H1 (cell line): ENCODE results near the gene COPA.

Experiments used
- CTCF ChIP-seq, 3 experiments: IDR thresholded peaks; 1 replicate in 2 of 3; 2 replicates in 1 of 3; pipeline versions ENCODE4 v1.5.1 to v1.6.1; 2011; ENCODE audit warnings: low read length in 3 of 3, mild to moderate bottlenecking in 3 of 3, inconsistent platforms in 2 of 3, low read depth in 1 of 3, moderate library complexity in 1 of 3; ENCODE audit not compliant: insufficient read depth in 1 of 3; ENCODE audit errors: control extremely low read depth in 1 of 3
- EP300 ChIP-seq, 2 experiments: IDR thresholded peaks; 1 replicate in 1 of 2; 2 replicates in 1 of 2; pipeline ENCODE4 v1.6.1; 2011 to 2012; ENCODE audit warnings: low read depth in 2 of 2, low read length in 2 of 2, mild to moderate bottlenecking in 2 of 2, borderline replicate concordance in 1 of 2, inconsistent platforms in 1 of 2, moderate library complexity in 1 of 2
- EZH2 ChIP-seq: fragments of 200-600 bp; sonication (generic); IDR thresholded peaks from 2 replicates; pipeline ENCODE4 v1.7.1; 2012; ENCODE audit warnings: low read depth, mild to moderate bottlenecking, moderate library complexity, low read length, inconsistent platforms; ENCODE audit not compliant: severe bottlenecking
- POLR2A ChIP-seq, 2 experiments: IDR thresholded peaks; 1 replicate in 1 of 2; 2 replicates in 1 of 2; pipeline ENCODE4 v1.6.1; 2011; ENCODE audit warnings: low read depth in 2 of 2, low read length in 2 of 2, mild to moderate bottlenecking in 2 of 2; ENCODE audit errors: control extremely low read depth in 1 of 2
- POLR2AphosphoS5 ChIP-seq: IDR thresholded peaks from 2 replicates; pipeline ENCODE4 v1.6.1; 2011; ENCODE audit warnings: low read depth, low read length
- RFX5 ChIP-seq: IDR thresholded peaks from 2 replicates; pipeline ENCODE4 v1.6.1; 2011; ENCODE audit warnings: low read depth, low read length, improper control_type of control experiment, borderline replicate concordance
- RNF2 ChIP-seq: fragments of 200-900, 300-1000 bp; sonication (generic); IDR thresholded peaks from 2 replicates; pipeline ENCODE4 v1.7.1; 2016; ENCODE audit warnings: borderline replicate concordance, low read depth, mild to moderate bottlenecking, antibody characterized with exemption, low read length; ENCODE audit not compliant: poor library complexity, severe bottlenecking; ENCODE audit errors: missing control alignments

DNA sequence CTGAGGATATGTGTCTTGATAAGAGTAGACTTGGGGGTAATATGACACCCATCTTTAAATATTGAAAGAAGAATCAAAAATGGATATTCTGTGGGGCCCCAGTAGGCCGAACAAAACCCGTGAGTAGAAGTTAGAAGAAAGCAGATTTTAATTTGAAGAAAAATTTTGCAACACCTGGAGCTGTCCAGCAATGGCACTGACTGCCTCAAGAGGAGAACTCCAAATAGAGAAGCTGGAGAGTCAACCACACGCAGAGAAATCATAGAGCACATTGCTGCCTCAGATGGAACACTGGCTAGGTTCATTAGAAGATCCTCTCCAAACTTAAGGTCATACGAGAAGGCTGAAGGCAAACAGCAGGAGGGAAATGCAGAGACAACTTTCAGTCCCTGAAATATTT lies 30.6 kb upstream of the COPA start:
- no peak for TF ChIP-seq CTCF (IDR thresholded peaks at IDR 0.05; ENCODE audit: control extremely low read depth in 1 of 3, insufficient read depth in 1 of 3, low read depth in 1 of 3, low read length in 3 of 3)
- no peak for TF ChIP-seq EZH2
- TF ChIP-seq POLR2AphosphoS5, result no peak
- TF ChIP-seq RNF2, result no peak
- no peak for TF ChIP-seq POLR2A (IDR thresholded peaks at IDR 0.05; ENCODE audit: control extremely low read depth in 1 of 2, low read depth in 2 of 2, low read length in 2 of 2)
- no peak for TF ChIP-seq RFX5
- TF ChIP-seq EP300 (IDR thresholded peaks at IDR 0.05; ENCODE audit: borderline replicate concordance in 1 of 2, low read depth in 2 of 2, low read length in 2 of 2), result no peak
